HG03025 (cell line): ENCODE results near the gene CASP1.

Experiments used
- ATAC-seq: cut with Tn5 transposase; IDR thresholded peaks from one replicate; pipeline ENCODE4 v1.9.1; 2021; ENCODE audit warnings: mild to moderate bottlenecking, moderate library complexity; ENCODE audit not compliant: unreplicated experiment, low FRiP score

Gene CASP1

GRCh38 chr11:104995001-104995408, 39.9 kb downstream of the CASP1 start:
- ATAC-seq = no peak

DNA sequence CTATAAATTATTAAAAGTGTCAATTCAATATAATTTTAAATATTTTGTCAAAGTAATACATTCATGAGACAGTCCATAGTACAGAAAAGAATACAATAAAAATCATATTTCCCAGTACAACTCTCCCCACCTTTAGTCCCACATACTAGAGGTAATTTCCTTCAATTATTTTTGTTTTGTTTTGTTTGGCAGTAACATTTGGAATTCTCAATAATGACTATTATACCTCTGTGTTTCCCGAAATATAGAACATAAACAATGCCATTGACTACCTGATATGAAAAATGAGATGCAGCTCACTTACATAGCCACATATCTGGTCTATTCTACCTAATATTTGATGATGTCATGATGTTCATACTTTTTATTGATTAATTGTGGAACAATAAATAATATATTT, 42.2 kb downstream of the CASP1 start:
- ATAC-seq = no peak

- no peak for ATAC-seq
These were observed 43.0 kb downstream of the CASP1 start for GRCh38 chr11:104991994-104992393.

- no peak for ATAC-seq
These were observed 50.1 kb downstream of the CASP1 start for GRCh38 chr11:104984808-104985207.

GRCh38 chr11:104979839-104980238, 55.1 kb downstream of the CASP1 start:
- no peak for ATAC-seq
